OCI-LY3 (cell line): Measurements from ENCODE around the gene VRTN.
"Not testable (repeated sequence)": the region's sequence is repeated elsewhere in the genome, so short reads cannot be mapped to it uniquely, and the experiment has no call there.

Source experiments
- H2AFZ ChIP-seq: fragments of 200-600, 300-600 bp; shearing (Covaris generic); 2 replicates; pipeline ENCODE4 v1.6.0; 2014; ENCODE audit warnings: antibody characterized with exemption, low read depth, low read length
- H3K27ac ChIP-seq: fragments of 200-600, 300-600 bp; sonication (generic); 2 replicates; pipeline ENCODE4 v1.5.1; 2014; ENCODE audit warnings: mild to moderate bottlenecking, low read length, moderate library complexity, mixed read lengths
- H3K27me3 ChIP-seq: fragments of 200-600, 300-600 bp; sonication (generic); 2 replicates; pipeline ENCODE4 v1.6.1; 2014; ENCODE audit warnings: low read depth, low read length, mixed read lengths
- H3K36me3 ChIP-seq: fragments of 200-600, 300-600 bp; sonication (generic); replicated peaks from 2 replicates; pipeline ENCODE3; 2014; ENCODE audit warnings: low read depth, low read length, mixed read lengths
- H3K4me1 ChIP-seq: fragments of 300-600, 200-600 bp; sonication (generic); 2 replicates; pipeline ENCODE4 v1.6.1; 2014; ENCODE audit warnings: low read length, mixed read lengths
- H3K4me2 ChIP-seq: fragments of 200-600, 300-600 bp; sonication (generic); 2 replicates; pipeline ENCODE4 v1.6.1; 2014; ENCODE audit warnings: low read length, mixed read lengths
- H3K4me3 ChIP-seq: fragments of 300-600, 200-600 bp; sonication (generic); 2 replicates; pipeline ENCODE4 v1.5.1; 2014; ENCODE audit warnings: antibody characterized with exemption, mild to moderate bottlenecking, low read length, moderate library complexity
- H3K79me2 ChIP-seq: fragments of 300-600, 200-600 bp; shearing (Covaris generic); 2 replicates; pipeline ENCODE4 v1.6.1; 2014; ENCODE audit warnings: mild to moderate bottlenecking, low read length, mixed read lengths
- H3K9ac ChIP-seq: fragments of 300-600, 200-600 bp; shearing (Covaris generic); 2 replicates; pipeline ENCODE4 v1.6.0; 2014; ENCODE audit warnings: mild to moderate bottlenecking, low read length, moderate library complexity
- H3K9me3 ChIP-seq: fragments of 200-600, 300-600 bp; shearing (Covaris generic); 2 replicates; pipeline ENCODE4 v1.6.1; 2014; ENCODE audit warnings: low read length, mixed read lengths; ENCODE audit not compliant: insufficient read depth
- H4K20me1 ChIP-seq: fragments of 200-600, 300-600 bp; sonication (generic); 2 replicates; pipeline ENCODE4 v1.6.1; 2016; ENCODE audit warnings: low read length, mixed read lengths; ENCODE audit not compliant: insufficient read depth
- CTCF ChIP-seq: fragments of 200-600, 300-600 bp; sonication (generic); IDR thresholded peaks from 2 replicates; pipeline ENCODE4 v1.5.1; 2014; ENCODE audit warnings: antibody characterized with exemption, low read length, low read depth
- EZH2phosphoT487 ChIP-seq: fragments of 200-600 bp; shearing (Covaris generic); IDR thresholded peaks from 2 replicates; pipeline ENCODE4 v1.6.1; 2018; ENCODE audit warnings: antibody characterized with exemption, mixed run types, low read depth

VRTN gene

DNA sequence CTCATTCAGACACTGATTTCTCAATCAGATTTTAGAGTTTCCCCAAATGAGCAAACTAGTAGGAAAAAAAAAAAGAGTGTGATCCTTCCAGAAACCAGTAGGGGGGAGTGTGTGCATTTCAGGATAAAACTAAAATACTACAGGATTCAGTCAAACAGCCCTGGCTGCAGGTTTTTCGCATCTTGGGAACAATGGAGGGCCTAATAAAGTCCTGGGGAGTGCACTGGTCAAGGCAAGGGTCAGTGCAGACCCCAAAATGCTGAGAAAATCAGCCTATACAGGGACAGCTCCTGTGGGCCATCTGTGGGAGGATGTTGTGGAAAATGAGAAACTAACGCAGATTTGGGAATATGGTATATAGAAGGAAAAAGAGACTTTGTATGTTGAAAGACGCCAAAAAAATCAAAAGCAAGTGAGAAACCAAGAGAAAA is 23.3 kb upstream of the VRTN start:
- peak overlapping the region; percentile 31; the same call in 1 of the 2 replicates for H3K4me2 ChIP-seq
- no peak overlapping the region for H3K9ac ChIP-seq
- H3K79me2 ChIP-seq = no peaks in the 10 kb centered on the region
- no peaks in the 10 kb centered on the region for H3K4me1 ChIP-seq
- TF ChIP-seq EZH2phosphoT487 (no peak), CTCF (peak; percentile 67)
- H3K36me3 ChIP-seq = no peaks in the 10 kb centered on the region
- no peak overlapping the region for H3K4me3 ChIP-seq
- no peak overlapping the region for H2AFZ ChIP-seq
- H4K20me1 ChIP-seq = no peaks in the 10 kb centered on the region
- no peaks in the 10 kb centered on the region for H3K9me3 ChIP-seq
- H3K27me3 ChIP-seq = peaks cover 11% of the 10 kb centered on the region
- no peak overlapping the region for H3K27ac ChIP-seq

DNA sequence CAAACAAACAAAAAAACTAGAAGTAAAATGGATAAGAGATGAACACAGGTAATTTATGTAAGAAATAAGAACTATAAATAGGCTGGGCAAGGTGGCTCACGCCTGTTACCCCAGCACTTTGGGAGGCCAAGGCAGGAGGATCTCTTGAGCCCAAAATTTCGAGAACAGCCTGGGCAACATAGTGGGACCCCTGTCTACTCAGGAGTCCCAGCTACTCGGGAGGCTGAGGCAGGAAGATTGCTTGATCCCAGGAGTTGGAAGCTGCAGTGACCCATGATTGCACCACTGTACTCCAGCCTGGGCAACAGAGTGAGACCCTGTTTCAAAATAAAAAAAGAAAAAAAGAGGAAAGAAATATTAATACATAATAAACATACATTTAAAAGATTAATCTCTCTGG is 22.8 kb upstream of the VRTN start:
- no peak overlapping the region for H3K4me3 ChIP-seq
- no peak overlapping the region for H3K9ac ChIP-seq
- H3K27me3 ChIP-seq = peaks cover 11% of the 10 kb centered on the region
- no peaks in the 10 kb centered on the region for H3K9me3 ChIP-seq
- H3K4me1 ChIP-seq = no peaks in the 10 kb centered on the region
- TF ChIP-seq CTCF (no peak), EZH2phosphoT487 (no peak)
- no peaks in the 10 kb centered on the region for H4K20me1 ChIP-seq
- H3K79me2 ChIP-seq = no peaks in the 10 kb centered on the region
- no peak overlapping the region for H3K4me2 ChIP-seq
- H2AFZ ChIP-seq = no peak overlapping the region
- no peak overlapping the region for H3K27ac ChIP-seq
- no peaks in the 10 kb centered on the region for H3K36me3 ChIP-seq

GRCh38 chr14:74326369-74327152 is 21.7 kb upstream of the VRTN start:
- Histone ChIP-seq H3K27ac (no peak overlapping the region), H3K4me2 (no peak overlapping the region)

GRCh38 chr14:74329950-74330552 is 18.2 kb upstream of the VRTN start:
- H3K36me3 ChIP-seq, H3K79me2 ChIP-seq, H3K4me3 ChIP-seq, H4K20me1 ChIP-seq, H3K4me2 ChIP-seq, H3K4me1 ChIP-seq, H3K9me3 ChIP-seq, H3K9ac ChIP-seq, H3K27ac ChIP-seq, H2AFZ ChIP-seq: not testable (repeated sequence)
- peaks cover 11% of the 10 kb centered on the region for H3K27me3 ChIP-seq

More at GRCh38 chr14:74326369-74327152, 21.7 kb upstream of the VRTN start:
- no peak overlapping the region for H3K4me3 ChIP-seq
- H4K20me1 ChIP-seq = no peaks in the 10 kb centered on the region
- H3K9ac ChIP-seq = no peak overlapping the region
- no peaks in the 10 kb centered on the region for H3K79me2 ChIP-seq
- no peak for TF ChIP-seq EZH2phosphoT487
- no peak for TF ChIP-seq CTCF
- peaks cover 11% of the 10 kb centered on the region for H3K27me3 ChIP-seq
- H3K4me1 ChIP-seq = no peaks in the 10 kb centered on the region
- H2AFZ ChIP-seq = no peak overlapping the region
- H3K9me3 ChIP-seq = no peaks in the 10 kb centered on the region
- no peaks in the 10 kb centered on the region for H3K36me3 ChIP-seq
